ENCODE results near the gene ARHGAP20.

- TF ChIP-seq, protein P1, sequence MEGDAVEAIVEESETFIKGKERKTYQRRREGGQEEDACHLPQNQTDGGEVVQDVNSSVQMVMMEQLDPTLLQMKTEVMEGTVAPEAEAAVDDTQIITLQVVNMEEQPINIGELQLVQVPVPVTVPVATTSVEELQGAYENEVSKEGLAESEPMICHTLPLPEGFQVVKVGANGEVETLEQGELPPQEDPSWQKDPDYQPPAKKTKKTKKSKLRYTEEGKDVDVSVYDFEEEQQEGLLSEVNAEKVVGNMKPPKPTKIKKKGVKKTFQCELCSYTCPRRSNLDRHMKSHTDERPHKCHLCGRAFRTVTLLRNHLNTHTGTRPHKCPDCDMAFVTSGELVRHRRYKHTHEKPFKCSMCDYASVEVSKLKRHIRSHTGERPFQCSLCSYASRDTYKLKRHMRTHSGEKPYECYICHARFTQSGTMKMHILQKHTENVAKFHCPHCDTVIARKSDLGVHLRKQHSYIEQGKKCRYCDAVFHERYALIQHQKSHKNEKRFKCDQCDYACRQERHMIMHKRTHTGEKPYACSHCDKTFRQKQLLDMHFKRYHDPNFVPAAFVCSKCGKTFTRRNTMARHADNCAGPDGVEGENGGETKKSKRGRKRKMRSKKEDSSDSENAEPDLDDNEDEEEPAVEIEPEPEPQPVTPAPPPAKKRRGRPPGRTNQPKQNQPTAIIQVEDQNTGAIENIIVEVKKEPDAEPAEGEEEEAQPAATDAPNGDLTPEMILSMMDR (IDR thresholded peaks at IDR 0.05; ENCODE audit: low read length), result no peak
- TF ChIP-seq EZH2 (optimal IDR thresholded peaks at IDR 0.05; ENCODE audit: low read depth, low read length) (no peak), EZH2phosphoT487 (IDR thresholded peaks at IDR 0.05; ENCODE audit: low read length) (no peak)
These were observed 167.5 kb downstream of the ARHGAP20 start for GRCh38 chr11:110544779-110545178.
